HG02981 (cell line): ENCODE results near the gene KIF21A.

Source experiments
- ATAC-seq: cut with Tn5 transposase; IDR thresholded peaks from one replicate; pipeline ENCODE4 v1.9.1; 2021; ENCODE audit warnings: mild to moderate bottlenecking, moderate library complexity; ENCODE audit not compliant: unreplicated experiment

Gene KIF21A

DNA sequence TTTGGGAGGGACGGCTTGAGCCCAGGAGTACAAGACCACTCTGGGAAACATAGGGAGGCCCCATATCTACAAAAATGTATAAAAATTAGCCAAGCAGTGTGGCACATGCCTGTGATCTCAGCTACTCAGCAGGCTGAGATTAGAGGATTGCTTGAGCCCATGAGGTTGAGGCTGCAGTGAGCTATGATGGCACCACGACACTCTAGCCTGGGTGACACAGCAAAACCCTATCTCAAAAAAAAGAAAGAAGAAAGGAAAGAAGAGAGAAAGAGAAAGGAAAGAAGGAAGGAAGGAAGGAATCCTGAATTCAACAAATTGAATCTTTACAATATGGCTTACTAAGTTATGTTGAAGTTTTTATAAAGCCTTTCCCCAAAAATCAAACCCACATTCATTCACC is 2.1 kb downstream of the KIF21A start:
- no peak for ATAC-seq

DNA sequence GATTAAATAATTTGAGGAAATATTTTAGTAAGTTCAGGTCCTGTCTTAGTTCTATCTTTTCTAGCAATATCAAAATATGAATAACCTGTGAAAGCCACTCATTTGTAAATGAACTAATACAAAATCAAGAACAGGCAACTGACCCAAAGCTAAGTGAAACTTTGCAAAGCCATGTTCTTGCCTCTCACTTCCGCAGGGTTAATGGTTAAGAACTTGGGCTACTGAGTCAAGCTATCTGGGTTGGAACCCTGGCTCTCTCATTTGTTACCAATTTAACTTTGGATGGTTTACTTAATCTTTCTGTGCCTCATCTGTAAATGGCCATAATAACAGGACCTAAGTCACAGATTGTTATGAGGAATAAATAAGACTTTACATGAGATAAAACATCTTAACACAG is 2.8 kb downstream of the KIF21A start:
- ATAC-seq = no peak

DNA sequence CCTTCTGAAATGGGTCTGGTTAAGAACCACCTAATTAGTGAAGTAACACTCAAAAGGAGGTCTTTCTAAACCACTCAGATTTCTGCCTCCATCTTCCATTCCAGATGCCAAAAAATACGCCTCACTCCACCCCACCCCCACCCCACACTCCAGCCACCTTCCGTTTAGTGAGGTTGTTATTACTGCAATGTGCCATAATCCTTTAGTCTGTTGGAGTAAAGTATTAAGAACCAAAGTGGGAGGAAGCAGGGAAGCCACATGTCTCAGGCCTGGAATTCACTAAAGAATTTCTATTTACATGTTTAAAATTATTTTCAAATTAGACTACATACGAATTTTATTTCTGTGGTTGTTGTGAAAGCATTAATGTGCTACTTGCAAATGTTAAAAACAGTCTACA is 7.4 kb downstream of the KIF21A start:
- no peak for ATAC-seq

DNA sequence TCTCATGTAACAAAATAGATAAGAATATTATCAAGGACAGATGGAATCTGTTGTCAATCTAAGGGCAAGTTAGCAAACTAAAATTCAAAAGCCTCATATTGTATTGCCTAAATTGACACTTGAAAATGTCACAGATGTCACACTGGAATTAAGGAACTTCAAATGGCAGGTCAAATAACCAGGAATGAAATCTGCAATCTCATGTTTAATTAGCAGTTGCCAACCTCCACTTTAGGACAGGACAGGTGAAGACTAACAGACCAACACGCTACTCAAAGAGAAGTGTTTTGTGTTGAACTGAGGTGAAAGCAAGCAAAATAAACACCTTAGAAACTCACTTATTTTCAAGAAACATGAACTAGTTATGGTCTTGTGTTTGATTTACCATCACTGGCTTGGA is 11.1 kb downstream of the KIF21A start:
- no peak for ATAC-seq

DNA sequence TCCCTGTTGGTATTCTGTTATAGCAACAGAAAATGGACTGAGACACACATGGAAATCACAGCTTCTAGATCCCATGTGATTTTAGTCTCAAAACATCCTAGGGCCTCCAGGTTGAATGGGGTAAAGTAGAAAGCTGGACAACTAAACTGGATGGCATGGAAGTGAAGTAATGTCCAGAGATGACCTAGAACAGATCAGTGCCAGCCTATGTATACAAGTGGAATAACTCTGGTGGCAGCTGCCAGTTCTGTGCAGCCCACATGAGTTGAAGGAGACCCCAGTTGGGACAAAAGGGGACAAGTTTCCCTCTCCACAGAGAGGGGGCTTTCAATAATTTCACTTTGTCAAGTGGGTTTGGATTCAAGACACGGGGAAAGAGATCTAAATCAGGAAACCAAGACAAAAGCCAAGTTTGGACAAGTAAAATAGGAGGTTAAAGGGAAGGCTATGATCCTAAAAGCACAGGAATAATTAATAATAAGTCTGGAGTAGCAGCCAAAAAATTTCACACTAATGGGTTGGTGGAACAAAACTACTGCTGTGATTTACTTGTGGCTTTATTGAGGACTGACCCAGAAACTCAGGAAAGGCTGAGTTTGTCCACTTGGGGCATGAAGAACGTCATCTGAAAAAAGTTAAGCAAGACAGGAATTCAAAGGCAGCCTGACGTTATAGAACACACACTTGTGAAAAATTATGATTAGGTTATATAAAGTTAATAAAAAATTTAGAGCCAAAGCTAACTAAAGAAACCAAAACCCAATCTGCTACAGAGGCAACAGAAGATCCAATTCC is 11.7 kb downstream of the KIF21A start:
- no peak for ATAC-seq

DNA sequence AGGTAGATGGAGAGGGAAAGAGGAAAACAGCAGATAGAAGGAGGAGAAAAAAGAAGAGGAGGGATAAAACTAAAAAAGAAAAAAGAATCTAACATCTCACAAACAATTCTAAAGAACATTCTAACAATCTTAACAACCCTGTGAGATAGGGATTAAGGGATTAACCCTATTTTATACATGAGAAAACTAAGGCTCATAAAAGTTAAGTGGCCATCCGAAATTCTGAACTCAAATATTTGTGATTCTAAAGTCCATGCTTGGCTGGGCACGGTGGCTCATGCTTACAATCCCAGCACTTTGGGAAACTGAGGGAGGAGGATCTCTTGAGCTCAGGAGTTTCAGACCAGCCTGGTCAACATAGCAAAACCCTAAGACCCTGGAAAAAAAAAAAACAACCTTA is 13.1 kb downstream of the KIF21A start:
- ATAC-seq = no peak

DNA sequence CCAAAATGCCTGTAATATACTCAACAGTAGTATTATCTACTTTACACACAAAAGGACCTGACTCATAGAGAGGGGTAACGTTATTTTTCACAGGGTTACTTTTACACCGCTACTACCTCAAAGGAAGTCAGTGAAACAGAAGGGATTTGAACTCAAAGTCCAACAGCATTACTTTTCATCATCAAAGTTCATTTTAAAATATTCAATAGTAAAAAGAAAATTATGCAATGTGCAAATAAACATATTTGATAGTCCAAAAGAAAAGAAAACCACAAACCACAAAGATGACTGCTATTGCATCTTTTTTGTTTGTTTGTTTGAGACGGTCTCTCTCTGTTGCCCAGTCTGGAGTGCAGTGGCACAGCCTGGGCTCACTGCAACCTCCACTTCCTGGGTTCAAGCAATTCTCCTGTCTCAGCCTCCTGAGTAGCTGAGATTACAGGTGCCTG is 15.5 kb downstream of the KIF21A start:
- ATAC-seq = no peak

DNA sequence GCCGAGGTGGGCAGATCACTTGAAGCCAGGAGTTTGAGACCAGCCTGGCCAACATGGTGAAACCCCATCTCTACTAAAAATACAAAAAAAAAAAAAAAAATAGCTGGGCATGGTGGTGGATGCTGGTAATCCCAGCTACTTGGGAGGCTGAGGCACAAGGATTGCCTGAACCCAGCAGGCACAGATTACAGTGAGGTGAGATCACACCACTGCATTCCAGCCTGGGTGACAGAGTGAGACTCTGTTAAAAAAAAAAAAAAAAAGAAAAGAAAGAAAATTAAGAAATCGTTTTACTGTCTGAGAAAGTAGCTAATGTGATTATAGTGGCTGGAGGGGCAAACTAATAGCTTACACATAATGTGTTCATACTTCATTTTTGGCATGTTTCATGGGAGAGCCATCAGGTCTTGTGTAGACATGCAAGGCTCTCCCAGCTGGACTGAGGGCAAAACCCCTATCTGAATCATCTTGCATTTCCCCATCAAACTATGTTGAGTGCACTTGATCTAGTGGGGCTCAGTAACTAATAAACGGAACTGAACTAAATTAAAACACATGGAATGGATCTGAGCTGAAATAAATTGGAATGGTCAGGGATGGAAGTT is 16.2 kb downstream of the KIF21A start:
- ATAC-seq = no peak

DNA sequence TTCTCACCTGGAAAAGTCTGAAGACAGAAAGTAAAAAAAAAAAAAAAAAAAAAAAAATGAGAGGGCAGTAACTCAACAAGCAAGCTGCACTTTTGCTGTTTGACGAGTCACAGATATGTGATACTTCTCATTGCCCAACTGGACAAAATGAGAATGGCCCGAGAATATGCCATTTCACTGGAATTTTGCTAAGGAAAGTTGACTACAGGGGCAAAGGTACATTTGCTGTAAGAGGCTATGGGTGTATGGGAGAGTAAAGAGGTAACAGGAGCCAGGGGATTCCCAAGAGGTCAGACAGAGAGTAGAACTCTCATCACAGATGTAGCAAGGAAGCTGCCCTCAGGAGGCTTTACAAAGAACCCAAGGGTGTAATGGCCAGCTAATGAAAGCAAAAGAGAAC is 22.9 kb downstream of the KIF21A start:
- ATAC-seq = no peak

DNA sequence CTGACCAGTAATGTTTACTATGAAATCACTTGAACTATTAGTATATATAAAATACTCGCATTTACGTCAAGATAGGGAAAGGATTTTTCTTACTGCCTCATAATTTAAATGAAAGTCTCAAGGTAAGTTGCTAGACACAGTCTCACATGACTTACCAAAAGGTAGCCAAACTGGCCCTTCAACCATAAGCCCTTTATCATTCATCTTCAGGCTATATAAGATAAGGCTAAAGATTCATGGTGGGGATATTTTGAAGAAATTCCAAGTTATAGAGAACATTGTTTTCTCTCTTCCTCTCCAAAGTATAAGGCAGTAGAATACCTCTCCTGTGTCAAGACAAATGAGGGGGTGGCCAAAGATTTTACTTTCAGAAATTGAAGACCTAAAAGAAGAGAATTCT is 23.4 kb downstream of the KIF21A start:
- no peak for ATAC-seq

DNA sequence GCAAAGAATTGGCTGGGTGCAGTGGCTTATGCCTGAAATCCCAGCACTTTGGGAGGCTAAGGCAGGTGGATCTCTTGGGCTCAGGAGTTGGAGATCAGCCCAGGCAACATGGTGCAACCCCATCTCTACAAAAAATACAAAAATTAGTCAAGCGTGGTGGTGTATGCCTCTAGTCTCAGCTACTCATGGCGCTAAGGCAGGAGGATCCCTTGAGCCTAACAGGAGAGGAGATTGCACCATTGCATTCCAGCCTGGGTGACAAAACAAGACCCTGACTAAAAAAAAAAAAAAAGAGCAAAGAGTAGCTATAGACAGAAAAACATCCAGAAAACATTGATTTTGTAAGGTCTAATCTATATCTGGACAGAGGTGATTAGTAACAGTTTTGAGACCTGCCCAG is 25.0 kb downstream of the KIF21A start:
- ATAC-seq = no peak

DNA sequence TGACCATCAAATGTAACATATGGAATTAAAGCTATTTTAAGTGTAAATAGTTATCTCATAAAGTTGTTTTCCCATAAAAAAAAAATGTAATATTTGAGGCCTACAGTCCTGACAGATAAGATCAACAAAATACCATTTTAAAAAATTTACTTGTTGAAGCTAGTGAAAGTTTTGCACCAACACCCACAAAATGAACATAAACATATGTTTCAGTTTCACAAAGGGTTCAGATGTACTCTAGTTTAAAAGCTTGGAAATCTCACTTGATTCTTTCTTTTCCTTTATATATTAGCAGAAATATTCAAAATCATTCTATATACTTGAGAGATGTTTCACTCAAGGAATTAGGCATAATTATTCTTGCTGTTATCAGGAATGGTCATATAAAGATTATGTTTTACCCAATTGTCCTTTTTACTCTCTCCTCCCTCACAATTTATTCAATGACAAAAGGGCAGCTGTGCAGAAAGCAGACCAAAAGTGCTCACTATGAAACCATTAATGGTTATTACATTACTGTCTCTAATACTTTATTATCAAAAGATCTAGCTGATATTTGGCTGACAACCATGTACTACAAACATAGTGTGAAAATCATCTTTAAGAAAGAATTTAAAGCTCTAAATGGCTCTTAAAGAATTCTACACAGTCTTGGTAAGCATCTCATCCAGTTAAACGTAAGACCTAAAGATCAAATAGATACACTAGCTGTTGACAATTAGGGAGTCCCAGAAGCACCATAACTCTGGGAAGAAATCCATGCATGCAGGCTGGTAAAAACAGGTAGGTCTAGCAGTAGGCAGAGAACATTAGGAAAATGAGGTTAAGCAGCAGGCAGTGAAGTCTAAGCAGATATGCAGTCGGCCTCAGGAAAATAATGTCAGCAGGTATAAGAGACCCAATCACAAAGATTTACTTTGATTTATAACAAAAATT is 28.8 kb downstream of the KIF21A start:
- ATAC-seq = no peak

DNA sequence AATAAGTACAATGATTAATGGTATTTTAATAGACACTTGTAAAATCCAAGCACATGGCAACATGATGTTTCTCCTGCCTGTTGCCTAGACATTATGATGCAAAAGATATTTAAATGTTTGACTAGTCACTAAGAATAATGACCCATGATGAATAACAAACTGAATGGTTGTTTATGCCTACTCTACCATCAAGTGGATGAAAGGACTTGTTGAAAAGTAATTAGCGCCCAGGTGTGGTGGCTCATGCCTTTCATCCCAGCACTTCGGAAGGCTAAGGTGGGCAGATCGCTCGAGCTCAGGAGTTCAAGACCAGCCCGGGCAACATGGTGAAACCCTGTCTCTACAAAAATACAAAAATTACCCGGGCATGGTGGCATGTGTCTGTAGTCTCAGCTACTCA is 30.7 kb downstream of the KIF21A start:
- ATAC-seq = no peak

DNA sequence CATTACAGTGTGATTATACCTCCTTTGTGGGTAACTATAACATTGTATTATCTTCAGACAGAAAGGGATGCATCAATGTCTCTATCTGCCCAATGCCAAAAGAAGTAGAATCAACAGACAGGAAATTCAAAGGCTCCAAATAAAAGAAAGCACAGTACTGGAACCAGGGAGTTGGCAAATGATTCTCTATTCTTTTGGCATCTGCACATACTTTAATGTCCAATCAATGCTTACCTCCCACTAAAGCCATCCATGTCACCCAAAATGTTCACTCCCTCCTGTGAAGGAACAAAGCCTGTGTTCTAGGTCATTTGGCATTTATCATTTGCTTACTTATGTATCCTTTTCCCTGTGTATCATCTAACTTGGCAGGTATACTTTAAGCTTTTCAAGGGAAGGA is 36.7 kb downstream of the KIF21A start:
- no peak for ATAC-seq

DNA sequence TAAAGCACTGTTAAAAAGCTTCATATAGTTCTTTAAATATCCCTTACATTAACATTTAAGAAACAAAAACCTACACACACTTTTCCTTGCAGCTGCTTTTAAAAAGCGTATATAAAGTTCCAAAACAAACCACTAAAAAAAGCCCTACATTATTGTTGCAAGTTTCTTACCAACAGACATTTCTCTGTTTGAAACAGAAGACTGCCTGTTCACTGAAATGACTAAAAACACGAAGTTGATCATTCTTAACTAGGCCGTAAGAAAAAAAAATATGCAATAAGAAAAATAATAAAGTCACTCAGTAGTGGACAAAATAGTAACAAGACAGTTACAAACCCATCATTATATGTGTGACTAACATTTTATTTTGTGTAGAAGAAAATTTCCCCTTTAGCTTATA is 37.3 kb downstream of the KIF21A start:
- ATAC-seq = no peak

DNA sequence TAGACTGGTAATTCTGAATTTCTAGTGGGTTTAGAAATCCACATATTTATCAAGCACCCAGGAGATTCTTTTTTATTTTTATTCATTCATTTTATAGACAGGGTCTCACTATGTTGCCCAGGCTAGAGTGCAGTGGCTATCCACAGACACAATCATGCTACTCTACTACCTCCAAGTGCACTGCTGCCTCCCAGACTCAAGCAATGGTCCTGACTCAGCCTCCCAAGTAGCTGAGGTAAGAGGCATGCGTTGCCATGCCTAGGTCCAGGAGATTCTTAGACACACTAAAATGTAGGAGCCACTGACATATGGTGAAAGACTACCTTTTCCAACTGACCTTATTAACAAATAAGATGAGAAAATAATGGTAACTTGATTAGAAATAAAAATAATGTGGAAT is 38.9 kb downstream of the KIF21A start:
- no peak for ATAC-seq

DNA sequence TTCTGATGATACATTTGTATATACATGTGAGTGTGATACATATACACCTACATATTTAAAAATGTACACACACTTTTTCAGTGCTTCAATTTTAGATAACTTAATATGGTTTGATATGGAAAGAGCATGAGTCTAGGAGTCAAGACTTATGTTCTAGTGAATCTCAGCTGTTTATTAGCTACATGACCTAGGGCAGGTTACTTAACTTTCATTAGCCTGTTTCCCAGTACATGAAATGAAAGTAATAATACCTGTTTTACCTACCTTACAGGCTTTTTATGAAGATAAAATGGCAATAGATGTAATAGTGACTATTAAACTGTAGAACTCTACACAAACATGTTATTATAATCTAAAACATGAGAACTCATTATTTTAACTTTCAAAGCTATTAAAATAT is 39.5 kb downstream of the KIF21A start:
- no peak for ATAC-seq

DNA sequence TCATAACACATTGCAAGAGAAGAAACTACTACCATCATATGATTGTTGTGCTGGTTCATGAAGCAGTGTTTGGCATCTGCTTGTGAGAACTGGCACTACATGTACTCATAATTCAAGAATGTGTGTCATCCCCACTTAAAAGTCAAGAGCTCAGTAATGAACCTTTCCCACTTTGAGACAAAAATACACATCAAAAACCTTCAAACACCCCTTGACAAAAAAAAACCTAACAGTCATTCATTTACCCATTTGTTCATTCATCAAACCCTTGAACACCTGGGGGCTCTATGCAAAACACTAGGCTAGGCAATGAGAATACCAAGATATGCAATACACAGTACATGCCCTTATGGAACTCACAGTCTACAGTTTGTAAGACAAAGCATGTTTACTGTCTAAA is 40.0 kb downstream of the KIF21A start:
- no peak for ATAC-seq

DNA sequence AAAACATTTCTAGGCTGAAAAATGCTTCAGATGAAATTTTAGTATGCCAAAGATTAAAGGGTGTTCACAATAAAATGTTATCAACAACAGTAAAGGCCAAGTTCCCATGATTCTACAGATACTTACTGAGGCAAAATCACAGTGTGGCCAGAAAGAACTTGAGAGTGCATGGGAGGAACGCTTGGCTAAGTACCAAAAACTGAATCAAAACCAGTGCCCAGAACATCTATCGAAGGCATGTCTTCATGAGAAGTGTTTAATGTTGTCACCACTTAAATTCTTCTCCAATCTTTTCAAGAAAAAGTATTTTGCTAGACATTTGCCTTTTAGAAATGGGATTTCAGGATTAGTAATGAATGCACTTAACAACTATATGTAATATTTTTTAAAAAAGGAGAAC is 41.5 kb downstream of the KIF21A start:
- ATAC-seq = no peak

DNA sequence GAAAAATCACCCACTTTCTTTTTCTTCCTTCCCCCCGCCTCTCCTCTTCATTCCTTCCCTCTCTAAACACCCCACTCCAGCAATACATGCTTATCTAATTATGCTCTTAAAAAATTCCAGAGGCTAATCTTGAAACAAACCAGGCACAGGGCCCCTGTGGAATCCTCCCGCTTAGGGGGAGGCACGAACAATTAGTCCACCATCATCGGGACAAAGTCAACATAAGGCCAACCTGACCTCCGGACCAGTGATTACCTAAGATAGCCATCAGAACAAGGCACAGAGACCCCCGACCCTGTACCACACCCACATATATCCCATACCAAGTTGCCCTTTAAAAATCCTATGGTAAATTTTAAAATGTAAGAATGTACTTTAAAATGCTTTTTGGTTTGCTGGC is 47.1 kb downstream of the KIF21A start:
- no peak for ATAC-seq

DNA sequence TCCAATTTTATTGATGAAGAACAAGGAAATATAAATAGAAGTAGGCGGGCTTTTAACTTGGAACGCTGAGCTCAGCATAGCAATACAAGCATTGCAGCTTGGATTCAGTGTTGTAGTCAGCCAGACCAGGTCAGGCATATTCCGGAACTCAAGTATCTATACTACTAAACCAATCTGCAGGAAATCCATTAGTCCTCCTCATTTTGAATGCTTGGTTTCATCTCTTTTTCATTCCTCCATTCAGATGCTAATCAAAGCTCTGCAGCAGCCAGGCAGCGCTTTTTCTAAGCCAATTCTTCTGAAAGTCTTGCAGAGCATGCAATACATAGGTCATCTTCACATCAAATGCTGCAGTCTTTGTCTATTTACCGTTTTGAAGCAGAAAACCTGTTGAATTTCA is 49.0 kb downstream of the KIF21A start:
- no peak for ATAC-seq

DNA sequence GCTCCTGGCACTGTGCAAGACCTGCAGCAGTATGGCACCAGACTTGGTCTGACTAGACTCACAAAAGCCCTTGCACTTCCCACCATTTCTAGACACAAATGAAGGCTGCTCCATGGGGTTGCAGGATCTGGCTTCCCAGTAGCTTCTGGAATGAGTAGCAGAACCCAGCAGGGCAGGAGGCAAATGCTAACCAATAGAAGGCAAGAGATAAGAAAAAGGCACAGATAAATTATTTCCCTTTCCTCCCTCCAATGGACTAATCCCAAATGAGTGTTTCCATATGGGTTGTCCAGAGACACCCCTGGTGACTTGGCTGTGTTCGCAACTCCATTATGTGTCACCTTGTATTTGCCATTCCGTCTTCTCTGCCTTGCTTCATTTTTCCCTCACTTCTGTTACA is 49.7 kb downstream of the KIF21A start:
- no peak for ATAC-seq
